Measurements from ENCODE around the gene ZNF532.

The ZNF532 gene

DNA sequence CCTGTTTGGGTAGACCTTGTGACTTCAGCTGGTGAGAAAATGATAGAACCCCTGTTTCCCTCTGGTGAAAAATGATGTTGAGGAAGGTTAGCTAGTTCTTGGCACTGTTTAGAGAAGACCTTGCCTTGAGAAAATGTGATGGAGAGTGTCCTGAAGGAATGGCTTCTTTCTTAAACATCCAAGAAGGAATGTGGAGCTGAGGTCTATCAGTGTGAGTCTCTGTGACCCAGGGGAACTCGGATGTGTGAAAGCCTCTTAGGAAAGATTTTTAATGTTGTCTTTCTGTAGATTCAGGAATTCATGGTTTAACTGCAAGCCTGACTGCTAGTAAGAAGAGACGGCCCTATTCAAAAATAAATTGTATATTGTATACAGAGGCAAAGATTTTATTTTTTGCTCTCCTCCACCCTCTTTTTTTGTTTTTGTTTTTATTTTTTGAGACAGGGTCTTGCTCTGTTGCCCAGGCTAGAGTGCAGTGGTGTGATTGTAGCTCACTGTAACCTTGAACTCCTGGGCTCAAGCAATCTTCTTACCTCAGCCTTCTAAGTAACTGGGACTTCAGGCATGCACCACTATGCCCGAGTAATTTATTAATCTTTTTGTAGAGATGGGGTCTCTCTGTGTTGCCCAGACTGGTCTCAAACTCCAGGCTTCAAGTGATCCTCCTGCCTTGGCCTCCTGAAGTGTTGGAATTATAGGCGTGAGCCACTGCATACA lies 87.5 kb downstream of the ZNF532 start:
- DNase-seq, result no peak

DNA sequence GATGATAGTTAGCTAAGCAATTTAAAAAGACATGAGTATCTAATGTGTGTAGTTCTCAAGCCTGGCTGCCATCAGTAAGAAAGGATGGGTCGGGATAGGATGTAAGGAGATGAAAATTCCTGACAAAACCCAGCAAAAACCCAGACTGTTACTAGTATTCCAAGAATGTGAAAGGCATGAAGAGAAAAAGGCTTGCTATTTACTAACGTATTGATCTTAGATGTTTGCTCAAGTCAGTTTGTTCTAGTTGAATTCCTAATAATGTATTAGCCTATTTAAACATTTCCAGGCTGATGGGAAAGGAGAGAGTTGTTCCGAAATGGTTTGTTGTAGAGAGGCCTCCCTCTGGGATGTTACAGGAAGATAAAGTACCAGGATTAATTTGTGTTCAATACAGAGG lies 88.2 kb downstream of the ZNF532 start:
- no peak for DNase-seq

DNA sequence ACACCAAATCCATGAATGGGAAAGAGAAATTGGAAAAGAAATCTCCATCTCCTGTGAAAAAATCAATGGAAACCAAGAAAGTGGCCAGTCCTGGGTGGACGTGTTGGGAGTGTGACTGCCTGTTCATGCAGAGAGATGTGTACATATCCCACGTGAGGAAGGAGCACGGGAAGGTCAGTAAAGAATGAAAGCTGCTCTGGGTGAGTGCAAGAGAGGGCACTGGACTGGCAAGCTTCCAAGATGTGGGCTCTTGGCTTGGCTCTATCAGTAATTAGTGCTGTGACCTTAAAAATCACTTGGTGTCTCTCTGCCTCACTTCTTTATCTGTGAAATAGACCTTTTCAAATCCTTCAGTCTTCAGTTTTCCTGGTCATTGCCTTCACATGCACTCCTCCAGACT lies 89.0 kb downstream of the ZNF532 start:
- peak in 2 of 3 experiments; percentile 45 to 84 for DNase-seq

- no peak for DNase-seq
These were observed 90.3 kb downstream of the ZNF532 start for GRCh38 chr18:58955001-58955400.

- no peak for DNase-seq
These were observed 91.1 kb downstream of the ZNF532 start for GRCh38 chr18:58955738-58956137.

DNA sequence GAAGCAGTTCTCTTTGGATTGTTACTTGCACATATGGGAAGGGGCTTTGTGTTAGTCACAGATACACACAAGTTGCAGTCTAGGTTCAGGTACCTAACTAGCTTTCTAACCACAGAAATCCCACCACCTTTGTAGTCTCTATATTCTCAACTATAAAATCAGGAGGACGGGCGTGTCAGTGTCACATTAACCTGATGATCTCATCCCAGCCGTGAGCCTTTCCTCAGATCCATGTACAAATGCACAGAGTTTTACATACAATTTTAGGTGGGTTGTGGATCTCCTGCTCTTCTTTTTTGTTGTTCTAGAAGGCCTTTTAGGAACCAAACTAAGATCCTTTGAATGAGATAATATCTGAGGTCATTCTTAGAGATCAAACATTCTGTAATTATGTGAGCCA lies 94.0 kb downstream of the ZNF532 start:
- no peak for DNase-seq

- DNase-seq, result no peak
These were observed 95.8 kb downstream of the ZNF532 start for GRCh38 chr18:58960508-58960907.

DNA sequence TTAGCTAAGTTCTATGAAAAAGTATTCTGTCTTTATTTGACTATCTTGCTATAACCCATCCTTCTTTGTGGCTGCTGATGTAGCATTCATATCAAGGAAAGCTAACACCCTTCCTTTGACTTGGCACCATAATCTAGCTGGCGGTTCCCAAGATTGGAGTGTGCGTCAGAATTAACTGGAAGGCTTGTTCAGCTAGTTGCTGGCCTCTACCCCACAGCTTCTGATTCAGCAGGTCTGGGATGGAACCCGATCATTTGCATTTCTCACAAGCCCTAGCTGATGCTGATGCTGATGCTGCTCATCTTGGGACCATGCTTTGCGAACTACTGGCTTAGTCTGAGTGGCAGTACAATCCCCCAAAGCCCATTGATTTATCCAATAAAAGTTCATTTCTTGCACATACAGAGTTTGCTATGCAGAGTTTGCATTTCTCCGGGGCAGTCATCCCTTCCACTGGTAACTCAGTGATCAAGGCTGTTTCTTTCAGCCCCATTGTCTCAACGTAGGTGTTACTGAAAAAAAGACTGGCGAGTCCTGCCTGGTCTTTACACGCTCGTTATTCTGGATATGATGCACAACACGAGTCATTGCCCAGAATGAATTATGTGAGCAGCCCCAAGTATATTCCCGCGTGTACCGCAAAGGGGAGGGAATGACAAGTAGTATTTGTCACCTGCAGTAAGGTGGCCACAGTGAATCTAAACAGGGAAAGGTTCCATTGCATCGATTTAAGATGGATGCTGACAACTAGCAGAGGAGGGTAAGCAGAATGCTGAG lies 96.5 kb downstream of the ZNF532 start:
- DNase-seq, result no peak

GRCh38 chr18:58962336-58962735 lies 97.7 kb downstream of the ZNF532 start:
- no peak for DNase-seq

GRCh38 chr18:58965291-58966004 lies 100.8 kb downstream of the ZNF532 start:
- no peak for DNase-seq

DNA sequence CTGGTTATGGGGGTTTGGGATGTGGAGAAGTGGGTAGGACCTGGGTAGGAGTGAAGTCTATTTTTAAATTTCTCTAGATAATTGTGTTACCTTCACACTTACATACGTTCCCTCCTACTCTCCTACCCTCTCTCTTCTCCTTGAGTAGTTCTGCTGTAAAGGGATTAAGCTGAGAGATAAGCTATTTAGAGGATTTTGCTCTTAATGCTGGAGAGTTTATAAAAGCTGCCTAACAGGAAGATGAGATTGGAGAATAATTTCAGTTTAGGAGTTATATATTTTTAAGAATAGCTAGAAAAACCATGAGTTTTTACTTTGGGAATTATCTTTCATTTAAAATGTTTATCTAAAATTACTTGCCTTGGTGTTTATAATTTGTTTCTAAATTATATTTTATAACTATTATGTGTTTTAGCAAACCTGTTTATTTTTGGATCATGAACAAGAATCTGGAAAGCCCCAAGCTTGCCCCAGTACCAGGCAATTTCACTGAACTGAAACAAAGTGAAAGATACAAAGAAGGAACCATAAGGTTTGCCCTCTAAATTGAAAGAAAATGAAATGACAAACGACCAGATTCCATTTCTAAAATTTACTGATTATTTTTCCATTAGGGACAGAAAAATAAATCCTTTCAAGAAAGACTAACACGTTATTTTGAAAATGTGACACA lies 101.5 kb downstream of the ZNF532 start:
- no peak for DNase-seq

GRCh38 chr18:58966704-58967103 lies 102.0 kb downstream of the ZNF532 start:
- DNase-seq, result no peak

DNA sequence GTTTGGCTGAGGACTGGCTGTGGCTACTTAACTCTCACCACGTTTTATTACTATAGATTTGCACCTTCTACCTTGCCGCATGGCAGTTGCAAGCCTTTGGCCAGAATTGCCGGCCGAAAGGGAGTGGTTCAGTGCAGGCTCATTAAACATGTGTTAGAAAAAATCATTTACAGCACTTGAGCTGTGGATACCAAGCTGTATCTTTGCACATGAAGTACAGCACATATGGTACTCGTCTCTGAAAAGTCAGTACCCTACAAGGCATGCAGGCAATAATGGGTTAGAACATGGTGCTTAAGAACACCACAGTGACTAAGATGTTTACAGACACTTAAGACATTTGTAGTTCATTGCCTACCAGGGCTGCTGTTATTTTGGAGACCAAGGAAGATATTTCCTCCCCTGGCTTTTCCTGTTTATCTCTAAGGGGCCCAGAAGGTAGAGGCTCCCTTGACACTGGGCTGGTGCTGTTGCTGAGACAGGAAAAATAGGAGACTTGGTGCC lies 103.1 kb downstream of the ZNF532 start:
- peak in 1 of 3 experiments; percentile 71 for DNase-seq

DNA sequence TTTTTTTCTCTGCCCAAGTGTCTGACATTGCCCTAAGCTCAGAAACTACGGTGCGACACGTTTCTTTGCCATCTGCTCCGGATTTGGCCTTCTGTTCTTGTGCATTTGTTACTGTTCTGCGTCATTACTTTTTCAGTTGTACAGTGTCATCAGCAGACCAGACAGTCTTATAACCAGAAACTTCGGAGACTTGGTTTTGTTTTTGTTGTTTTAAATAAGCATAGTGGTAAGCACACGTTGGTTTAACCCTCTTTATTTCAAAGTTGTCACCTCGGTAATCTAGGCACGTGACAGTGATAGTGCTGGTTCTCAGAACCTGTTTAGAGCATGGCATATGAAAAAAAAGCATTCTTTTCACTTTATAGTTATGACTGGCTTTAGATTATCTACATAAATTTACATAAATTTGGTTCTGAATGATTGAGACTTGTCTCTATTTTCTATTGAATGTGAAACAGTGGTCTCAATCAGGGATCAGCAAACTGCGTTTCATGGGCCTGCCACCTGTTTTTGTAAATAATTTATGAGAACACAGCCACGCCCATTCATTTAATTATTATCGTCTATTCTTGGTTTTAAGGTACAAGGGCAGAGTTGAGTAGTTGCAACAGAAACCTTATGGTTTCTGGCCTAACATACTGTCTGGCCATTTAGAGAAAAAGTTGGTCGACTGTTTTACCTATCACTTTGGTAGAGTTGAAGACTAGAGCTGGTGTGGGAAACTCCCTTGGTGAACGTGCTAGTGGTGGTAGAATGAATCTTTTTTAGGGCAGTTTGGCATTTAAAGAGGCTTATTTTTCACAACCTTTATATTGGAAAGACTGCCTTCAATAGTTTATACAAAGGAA lies 106.5 kb downstream of the ZNF532 start:
- DNase-seq, result no peak

GRCh38 chr18:58975296-58975695 lies 110.6 kb downstream of the ZNF532 start:
- no peak for DNase-seq

- DNase-seq, result no peak
These were observed 111.1 kb downstream of the ZNF532 start for GRCh38 chr18:58975781-58976180.

DNA sequence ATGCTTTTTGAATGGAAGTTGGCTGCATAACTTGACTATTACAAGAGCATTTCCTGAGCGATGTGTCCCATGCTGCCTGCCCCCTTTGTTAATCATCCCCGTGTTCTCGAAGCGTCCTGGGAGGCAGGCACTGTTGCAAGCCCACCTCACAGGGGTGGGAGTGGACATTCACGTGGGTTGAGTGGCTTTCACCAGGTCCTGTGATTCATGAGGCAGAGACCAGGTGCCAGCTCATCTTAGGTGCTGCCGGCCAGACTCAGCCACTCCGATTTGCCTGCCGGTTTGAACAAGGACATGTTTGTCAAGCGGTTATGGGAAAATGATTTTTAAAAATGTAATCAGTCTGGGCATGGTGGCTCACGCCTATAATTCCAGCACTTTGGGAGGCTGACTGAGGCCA lies 112.5 kb downstream of the ZNF532 start:
- DNase-seq, result no peak

GRCh38 chr18:58977801-58978200 lies 113.1 kb downstream of the ZNF532 start:
- DNase-seq, result no peak

DNA sequence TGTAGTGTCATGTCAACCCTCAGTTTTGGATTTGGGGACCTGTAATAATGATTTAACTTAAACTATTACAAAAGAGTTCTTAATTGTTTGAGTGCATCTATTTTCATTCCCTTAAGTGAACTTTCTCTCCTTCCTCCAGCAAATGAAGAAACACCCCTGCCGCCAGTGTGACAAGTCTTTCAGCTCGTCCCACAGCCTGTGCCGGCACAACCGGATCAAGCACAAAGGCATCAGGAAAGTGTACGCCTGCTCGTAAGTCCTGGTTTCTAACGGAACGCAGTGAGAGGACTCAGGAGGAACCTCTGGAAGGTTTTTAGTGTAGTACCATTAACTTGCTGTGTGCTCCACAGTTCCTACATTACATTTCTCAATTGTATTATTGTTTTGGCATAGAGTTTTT lies 114.2 kb downstream of the ZNF532 start:
- no peak for DNase-seq

GRCh38 chr18:58979615-58980014 lies 114.9 kb downstream of the ZNF532 start:
- DNase-seq, result no peak

DNA sequence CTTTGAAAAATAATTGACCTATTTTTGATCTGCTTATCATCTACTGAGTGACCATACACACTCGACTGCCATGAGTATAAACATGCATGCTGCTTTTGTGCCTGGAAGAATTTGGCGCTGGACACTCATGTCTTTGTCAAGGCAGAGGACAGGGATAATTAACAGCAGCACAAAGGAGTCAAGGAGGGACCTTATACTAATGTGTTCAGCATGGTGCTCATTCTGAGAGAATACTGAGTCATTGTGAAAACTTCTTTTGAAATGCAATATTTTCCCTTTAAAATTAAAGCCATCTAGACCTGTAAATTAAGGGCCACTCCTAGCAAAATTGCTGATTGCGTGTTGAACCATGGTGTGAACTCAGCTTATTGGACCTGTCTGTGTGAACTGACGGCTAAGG lies 116.3 kb downstream of the ZNF532 start:
- DNase-seq, result no peak
